Measurements from ENCODE around the gene AVL9. TPM values are rescaled to one million over a fixed set of nuclear protein-coding genes. Genes with fewer than 3 reads are reported as not detected.

Gene AVL9
- total and polyA plus RNA-seq, 2 donors (not counting 1 experiment from before 2014, with no cell fraction given) = 16.7 to 52.4 TPM

- Histone ChIP-seq H4K20me1 (ENCODE audit: control insufficient read depth, extremely low read depth, insufficient read depth, low read length) (no peaks in the 10 kb centered on the region), H3K79me2 (ENCODE audit: control insufficient read depth, insufficient read depth, low read length) (peaks cover 28% of the 10 kb centered on the region), H3K9me3 (ENCODE audit: control insufficient read depth, insufficient read depth, low read depth, low read length) (no peaks in the 10 kb centered on the region), H3K27ac (ENCODE audit: insufficient read depth, low read length) (no peak overlapping the region), H3K4me3 (replicated peaks in 1 of 4; ENCODE audit: control extremely low read depth in 1 of 4, insufficient read depth in 1 of 4, low read depth in 3 of 4, low read length in 4 of 4) (no peak overlapping the region), H2AFZ (ENCODE audit: low read length) (no peak overlapping the region), H3K4me1 (ENCODE audit: control insufficient read depth, extremely low read depth, insufficient read depth, low read length) (no peaks in the 10 kb centered on the region), H3K27me3 (ENCODE audit: control insufficient read depth, insufficient read depth, low read length) (no peaks in the 10 kb centered on the region), H3K36me3 (ENCODE audit: control insufficient read depth, insufficient read depth, low read length) (no peaks in the 10 kb centered on the region), H3K4me2 (ENCODE audit: extremely low read depth, insufficient read depth, low read length) (no peak overlapping the region), H3K9ac (ENCODE audit: insufficient read depth, low read length) (no peak overlapping the region)
- TF ChIP-seq CTCF (conservative IDR thresholded peaks at IDR 0.05 in 1 of 2, IDR thresholded peaks at IDR 0.05 in 1 of 2; ENCODE audit: low read depth in 1 of 2, low read length in 2 of 2) (no peak), EZH2 (IDR thresholded peaks at IDR 0.05; ENCODE audit: low read length, missing control alignments) (no peak)
- DNase-seq (ENCODE audit: low read depth in 2 of 2) = peak; percentile 74 to 78
These were observed 23.3 kb downstream of the AVL9 start for GRCh38 chr7:32518534-32519140.

GRCh38 chr7:32519763-32520162 is 24.5 kb downstream of the AVL9 start:
- TF ChIP-seq EZH2 (IDR thresholded peaks at IDR 0.05; ENCODE audit: low read length, missing control alignments) = no peak
- no peak for TF ChIP-seq CTCF (conservative IDR thresholded peaks at IDR 0.05 in 1 of 2, IDR thresholded peaks at IDR 0.05 in 1 of 2; ENCODE audit: low read depth in 1 of 2, low read length in 2 of 2)
- Histone ChIP-seq H3K36me3 (ENCODE audit: control insufficient read depth, insufficient read depth, low read length) (no peaks in the 10 kb centered on the region), H3K9me3 (ENCODE audit: control insufficient read depth, insufficient read depth, low read depth, low read length) (no peaks in the 10 kb centered on the region), H3K79me2 (ENCODE audit: control insufficient read depth, insufficient read depth, low read length) (peaks cover 28% of the 10 kb centered on the region), H3K4me3 (replicated peaks in 1 of 4; ENCODE audit: control extremely low read depth in 1 of 4, insufficient read depth in 1 of 4, low read depth in 3 of 4, low read length in 4 of 4) (no peak overlapping the region), H3K27me3 (ENCODE audit: control insufficient read depth, insufficient read depth, low read length) (no peaks in the 10 kb centered on the region), H4K20me1 (ENCODE audit: control insufficient read depth, extremely low read depth, insufficient read depth, low read length) (no peaks in the 10 kb centered on the region), H3K9ac (ENCODE audit: insufficient read depth, low read length) (no peak overlapping the region), H3K4me1 (ENCODE audit: control insufficient read depth, extremely low read depth, insufficient read depth, low read length) (no peaks in the 10 kb centered on the region), H2AFZ (ENCODE audit: low read length) (no peak overlapping the region), H3K27ac (ENCODE audit: insufficient read depth, low read length) (no peak overlapping the region), H3K4me2 (ENCODE audit: extremely low read depth, insufficient read depth, low read length) (no peak overlapping the region)
- DNase-seq (ENCODE audit: low read depth in 2 of 2) = no peak

GRCh38 chr7:32522746-32523530 is 27.6 kb downstream of the AVL9 start:
- H3K4me2 ChIP-seq (ENCODE audit: extremely low read depth, insufficient read depth, low read length) = no peak overlapping the region
- no peaks in the 10 kb centered on the region for H3K9me3 ChIP-seq (ENCODE audit: control insufficient read depth, insufficient read depth, low read depth, low read length)
- no peaks in the 10 kb centered on the region for H3K27me3 ChIP-seq (ENCODE audit: control insufficient read depth, insufficient read depth, low read length)
- H3K4me3 ChIP-seq (replicated peaks in 1 of 4; ENCODE audit: control extremely low read depth in 1 of 4, insufficient read depth in 1 of 4, low read depth in 3 of 4, low read length in 4 of 4) = no peak overlapping the region
- no peak for DNase-seq (ENCODE audit: low read depth in 2 of 2)
- H3K4me1 ChIP-seq (ENCODE audit: control insufficient read depth, extremely low read depth, insufficient read depth, low read length) = no peaks in the 10 kb centered on the region
- no peak for TF ChIP-seq CTCF (conservative IDR thresholded peaks at IDR 0.05 in 1 of 2, IDR thresholded peaks at IDR 0.05 in 1 of 2; ENCODE audit: low read depth in 1 of 2, low read length in 2 of 2)
- no peak for TF ChIP-seq EZH2 (IDR thresholded peaks at IDR 0.05; ENCODE audit: low read length, missing control alignments)
- H4K20me1 ChIP-seq (ENCODE audit: control insufficient read depth, extremely low read depth, insufficient read depth, low read length) = no peaks in the 10 kb centered on the region
- no peaks in the 10 kb centered on the region for H3K36me3 ChIP-seq (ENCODE audit: control insufficient read depth, insufficient read depth, low read length)
- H2AFZ ChIP-seq (ENCODE audit: low read length) = no peak overlapping the region
- no peak overlapping the region for H3K27ac ChIP-seq (ENCODE audit: insufficient read depth, low read length)
- no peak overlapping the region for H3K9ac ChIP-seq (ENCODE audit: insufficient read depth, low read length)
- H3K79me2 ChIP-seq (ENCODE audit: control insufficient read depth, insufficient read depth, low read length) = peaks cover 19% of the 10 kb centered on the region

Measured in fibroblast of lung (primary cell).